Neural progenitor cell (in vitro differentiated cells): ENCODE results near the gene GOLGA6A.

ENCODE experiments used
- EZH2 ChIP-seq: fragments of 200-600 bp; sonication (generic); IDR thresholded peaks from 2 replicates; pipeline ENCODE4 v1.6.1; 2017; ENCODE audit warnings: antibody characterized with exemption, mild to moderate bottlenecking, moderate library complexity
- TF ChIP-seq, protein P1 (sequence below): fragments of 200-600 bp; sonication (generic); IDR thresholded peaks from 2 replicates; pipeline ENCODE4 v1.5.1; 2017; ENCODE audit warnings: antibody characterized with exemption, mild to moderate bottlenecking

DNA sequence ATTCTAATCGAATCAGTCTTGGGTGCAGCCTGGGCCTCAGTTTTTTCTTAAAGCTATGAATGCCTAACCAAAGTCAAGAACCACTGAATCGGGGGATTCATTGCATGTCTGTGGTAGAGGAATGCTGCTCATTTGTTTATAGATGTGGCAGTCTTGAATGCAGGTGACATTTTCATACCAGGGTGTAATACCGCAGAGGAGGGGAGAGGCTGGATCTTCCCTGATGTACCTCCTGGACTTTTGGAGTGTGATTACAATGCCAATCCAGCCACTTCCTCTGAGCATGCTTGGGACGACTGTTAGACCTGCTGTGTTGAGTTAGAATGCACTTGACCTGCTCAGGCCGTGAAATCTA lies 42.7 kb downstream of the GOLGA6A start:
- TF ChIP-seq, protein P1, sequence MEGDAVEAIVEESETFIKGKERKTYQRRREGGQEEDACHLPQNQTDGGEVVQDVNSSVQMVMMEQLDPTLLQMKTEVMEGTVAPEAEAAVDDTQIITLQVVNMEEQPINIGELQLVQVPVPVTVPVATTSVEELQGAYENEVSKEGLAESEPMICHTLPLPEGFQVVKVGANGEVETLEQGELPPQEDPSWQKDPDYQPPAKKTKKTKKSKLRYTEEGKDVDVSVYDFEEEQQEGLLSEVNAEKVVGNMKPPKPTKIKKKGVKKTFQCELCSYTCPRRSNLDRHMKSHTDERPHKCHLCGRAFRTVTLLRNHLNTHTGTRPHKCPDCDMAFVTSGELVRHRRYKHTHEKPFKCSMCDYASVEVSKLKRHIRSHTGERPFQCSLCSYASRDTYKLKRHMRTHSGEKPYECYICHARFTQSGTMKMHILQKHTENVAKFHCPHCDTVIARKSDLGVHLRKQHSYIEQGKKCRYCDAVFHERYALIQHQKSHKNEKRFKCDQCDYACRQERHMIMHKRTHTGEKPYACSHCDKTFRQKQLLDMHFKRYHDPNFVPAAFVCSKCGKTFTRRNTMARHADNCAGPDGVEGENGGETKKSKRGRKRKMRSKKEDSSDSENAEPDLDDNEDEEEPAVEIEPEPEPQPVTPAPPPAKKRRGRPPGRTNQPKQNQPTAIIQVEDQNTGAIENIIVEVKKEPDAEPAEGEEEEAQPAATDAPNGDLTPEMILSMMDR: no peak
- no peak for TF ChIP-seq EZH2
